ENCODE measurements around the gene MTF1.

- TF ChIP-seq CTCF (IDR thresholded peaks at IDR 0.05; ENCODE audit: low read depth, low read length) = no peak
- TF ChIP-seq EZH2phosphoT487 (IDR thresholded peaks at IDR 0.05; ENCODE audit: low read depth) = no peak
Measured at GRCh38 chr1:37836788-37837187, 22.6 kb downstream of the MTF1 start.
